ENCODE data around the gene PTPRD. TPM values are rescaled to one million over a fixed set of nuclear protein-coding genes. Genes with fewer than 3 reads are reported as not detected.

PTPRD gene
- polyA plus RNA-seq, 4 donors = 2.1 to 5.6 (median 3.9) TPM

DNA sequence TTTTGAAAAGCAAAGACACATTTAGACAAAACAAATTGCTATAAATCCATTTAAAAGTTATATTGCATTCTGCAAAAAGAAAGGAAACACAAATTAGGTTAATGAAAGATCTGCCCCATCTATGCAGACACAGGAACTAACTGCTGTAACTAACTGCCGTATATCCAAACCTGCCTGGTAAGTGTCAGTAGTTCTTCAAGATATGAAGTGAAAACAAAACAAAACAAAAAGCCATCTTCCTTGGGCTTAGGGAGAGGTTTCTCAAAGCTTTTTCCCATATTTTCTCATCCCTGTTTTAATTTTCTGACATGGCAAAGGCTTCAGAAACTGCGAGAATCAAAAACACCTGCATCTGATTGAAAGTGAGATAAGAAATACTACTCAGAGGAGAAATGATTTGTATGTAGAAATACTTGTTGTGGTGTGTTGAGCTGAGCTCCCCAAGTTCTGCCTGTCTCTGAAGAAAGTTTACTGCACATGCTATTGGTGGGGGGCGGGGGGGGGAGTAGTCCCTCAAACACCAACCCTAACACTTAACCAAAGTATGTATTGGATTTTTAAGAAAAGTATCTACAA is 750.5 kb downstream of the PTPRD start:
- FAIRE-seq = no peak

DNA sequence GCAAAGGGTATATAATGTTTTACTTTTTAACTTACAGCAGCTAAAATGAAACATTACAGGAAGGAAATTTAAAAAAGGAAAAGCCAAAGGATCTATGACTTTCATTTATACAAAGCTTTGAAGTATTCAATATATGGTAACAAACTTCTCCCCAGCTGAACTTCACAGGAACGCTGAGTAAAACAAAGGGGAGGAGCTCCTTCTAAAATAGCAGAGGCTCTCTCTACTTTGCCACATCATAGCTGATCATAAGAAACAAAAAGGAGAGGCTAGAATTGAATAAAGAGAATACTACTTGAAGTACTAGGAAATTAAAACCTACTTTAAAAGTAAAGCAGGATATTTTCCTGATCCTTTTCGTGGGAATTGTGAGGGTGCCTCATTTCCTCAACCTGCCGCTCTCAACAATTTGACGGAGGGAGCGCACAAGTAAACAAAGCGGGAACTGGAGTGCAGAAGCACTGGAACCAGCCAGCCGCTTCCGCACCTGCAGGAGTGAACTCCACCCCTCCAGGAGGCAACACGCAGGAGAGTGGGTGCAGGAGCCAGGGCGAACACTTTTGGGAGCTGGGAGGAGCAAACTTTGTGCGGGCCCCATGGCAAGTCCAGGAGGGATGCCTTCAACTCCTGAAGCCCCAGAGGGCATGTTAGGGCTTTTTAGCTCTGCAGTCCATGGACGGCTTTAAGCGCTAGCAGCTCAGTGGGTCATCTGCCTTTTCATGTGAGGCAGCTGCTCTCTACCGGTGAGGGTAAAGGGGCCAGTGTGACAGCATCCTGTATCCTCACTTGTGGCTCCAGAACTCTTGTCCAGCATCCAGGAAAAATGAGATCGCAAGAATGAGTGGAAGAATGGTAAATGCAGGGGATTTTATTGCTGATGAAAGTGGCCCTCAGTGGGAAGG is 757.4 kb downstream of the PTPRD start:
- peaks cover 0 to 2% (median 0%) of the 10 kb centered on the region in 3 donors for H3K27me3 ChIP-seq (ENCODE audit: control insufficient read depth in 3 of 3, insufficient read depth in 3 of 3, low read length in 3 of 3)

More for the DNA sequence above, 750.5 kb downstream of the PTPRD start:
- no peaks in the 10 kb centered on the region for H3K9me3 ChIP-seq (ENCODE audit: control insufficient read depth in 2 of 2, insufficient read depth in 1 of 2, low read depth in 1 of 2, low read length in 1 of 2)
- H3K36me3 ChIP-seq (ENCODE audit: control insufficient read depth in 3 of 3, insufficient read depth in 2 of 3, low read depth in 1 of 3, low read length in 3 of 3) = no peaks in the 10 kb centered on the region
- H3K27ac ChIP-seq (ENCODE audit: low read depth in 1 of 3, low read length in 2 of 3) = no peak overlapping the region
- H3K4me3 ChIP-seq (ENCODE audit: low read depth in 1 of 3, low read length in 3 of 3) = no peak overlapping the region
- no peaks in the 10 kb centered on the region for H3K27me3 ChIP-seq (ENCODE audit: control insufficient read depth in 3 of 3, insufficient read depth in 3 of 3, low read length in 3 of 3)
- no peak for DNase-seq
- no peaks in the 10 kb centered on the region for H3K4me1 ChIP-seq (ENCODE audit: control insufficient read depth in 3 of 3, insufficient read depth in 2 of 3, low read depth in 1 of 3, low read length in 2 of 3)
- 13 to 32% (median 19%) methylated on average over 3 of the region's 3 CpGs for WGBS, 3 donors

DNA sequence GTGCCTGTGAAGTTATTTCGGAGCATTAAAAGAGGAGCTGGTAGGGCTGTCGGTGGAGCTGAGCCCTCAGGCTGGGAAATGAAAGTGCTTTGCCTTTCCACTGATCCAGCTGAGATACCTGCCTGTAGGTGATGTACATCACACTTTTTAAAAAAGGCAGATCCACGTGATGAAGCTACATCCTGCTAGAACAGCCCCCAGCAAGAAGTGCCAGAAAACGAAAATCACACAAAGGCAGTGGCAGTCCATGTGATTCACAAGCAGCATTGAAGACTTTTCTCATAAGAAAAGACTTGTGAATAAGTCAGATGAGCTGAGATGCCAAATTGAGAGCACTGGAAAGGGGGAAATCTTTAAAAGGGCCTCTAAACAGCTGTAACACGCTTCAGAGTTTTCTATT is 765.1 kb downstream of the PTPRD start:
- WGBS, 3 donors = 62 to 82% (median 65%) methylated on average over 5 of the region's 5 CpGs
- no peaks in the 10 kb centered on the region for H3K9me3 ChIP-seq (ENCODE audit: control insufficient read depth in 2 of 2, insufficient read depth in 1 of 2, low read depth in 1 of 2, low read length in 1 of 2)
- H3K36me3 ChIP-seq (ENCODE audit: control insufficient read depth in 3 of 3, insufficient read depth in 2 of 3, low read depth in 1 of 3, low read length in 3 of 3) = no peaks in the 10 kb centered on the region
- no peak overlapping the region for H3K27ac ChIP-seq (ENCODE audit: low read depth in 1 of 3, low read length in 2 of 3)
- no peaks in the 10 kb centered on the region for H3K27me3 ChIP-seq (ENCODE audit: control insufficient read depth in 3 of 3, insufficient read depth in 3 of 3, low read length in 3 of 3)
- FAIRE-seq = no peak
- H3K4me3 ChIP-seq (ENCODE audit: low read depth in 1 of 3, low read length in 3 of 3) = no peak overlapping the region
- no peak for DNase-seq
- no peaks in the 10 kb centered on the region for H3K4me1 ChIP-seq (ENCODE audit: control insufficient read depth in 3 of 3, insufficient read depth in 2 of 3, low read depth in 1 of 3, low read length in 2 of 3)

More for the DNA sequence above, 757.4 kb downstream of the PTPRD start:
- DNase-seq = no peak
- Histone ChIP-seq H3K4me1 (ENCODE audit: control insufficient read depth in 3 of 3, insufficient read depth in 2 of 3, low read depth in 1 of 3, low read length in 2 of 3) (no peaks in the 10 kb centered on the region), H3K27ac (ENCODE audit: low read depth in 1 of 3, low read length in 2 of 3) (no peak overlapping the region), H3K4me3 (ENCODE audit: low read depth in 1 of 3, low read length in 3 of 3) (no peak overlapping the region), H3K9me3 (ENCODE audit: control insufficient read depth in 2 of 2, insufficient read depth in 1 of 2, low read depth in 1 of 2, low read length in 1 of 2) (no peaks in the 10 kb centered on the region), H3K36me3 (ENCODE audit: control insufficient read depth in 3 of 3, insufficient read depth in 2 of 3, low read depth in 1 of 3, low read length in 3 of 3) (no peaks in the 10 kb centered on the region)
- 50 to 66% (median 64%) methylated on average over 15 of the region's 15 CpGs for WGBS, 3 donors
- no peak for FAIRE-seq

DNA sequence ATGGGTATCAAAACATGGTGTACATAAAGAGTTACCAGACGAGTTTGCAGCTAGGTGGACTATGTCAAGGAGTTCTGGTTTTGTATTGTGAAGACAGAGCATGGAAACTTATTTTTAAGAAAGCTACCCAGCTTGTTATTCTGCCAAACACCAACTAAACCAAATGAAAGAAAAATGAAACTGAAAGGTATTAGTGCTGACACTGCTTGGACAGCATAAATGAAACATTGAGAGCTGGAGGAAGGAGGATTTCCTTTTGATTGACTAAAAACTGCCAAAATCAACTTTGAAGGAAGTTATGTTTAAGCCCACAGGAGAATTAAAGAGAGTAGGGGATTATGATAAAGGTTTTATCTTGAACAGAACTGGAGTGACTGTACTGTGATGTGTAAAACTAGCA is 766.2 kb downstream of the PTPRD start:
- no peak for DNase-seq
- no peak overlapping the region for H3K4me3 ChIP-seq (ENCODE audit: low read depth in 1 of 3, low read length in 3 of 3)
- no peaks in the 10 kb centered on the region for H3K27me3 ChIP-seq (ENCODE audit: control insufficient read depth in 3 of 3, insufficient read depth in 3 of 3, low read length in 3 of 3)
- no peaks in the 10 kb centered on the region for H3K4me1 ChIP-seq (ENCODE audit: control insufficient read depth in 3 of 3, insufficient read depth in 2 of 3, low read depth in 1 of 3, low read length in 2 of 3)
- no peak for FAIRE-seq
- H3K9me3 ChIP-seq (ENCODE audit: control insufficient read depth in 2 of 2, insufficient read depth in 1 of 2, low read depth in 1 of 2, low read length in 1 of 2) = no peaks in the 10 kb centered on the region
- H3K36me3 ChIP-seq (ENCODE audit: control insufficient read depth in 3 of 3, insufficient read depth in 2 of 3, low read depth in 1 of 3, low read length in 3 of 3) = no peaks in the 10 kb centered on the region
- H3K27ac ChIP-seq (ENCODE audit: low read depth in 1 of 3, low read length in 2 of 3) = no peak overlapping the region
- 13 to 26% (median 17%) methylated on average over 1 of the region's 1 CpG for WGBS, 3 donors

DNA sequence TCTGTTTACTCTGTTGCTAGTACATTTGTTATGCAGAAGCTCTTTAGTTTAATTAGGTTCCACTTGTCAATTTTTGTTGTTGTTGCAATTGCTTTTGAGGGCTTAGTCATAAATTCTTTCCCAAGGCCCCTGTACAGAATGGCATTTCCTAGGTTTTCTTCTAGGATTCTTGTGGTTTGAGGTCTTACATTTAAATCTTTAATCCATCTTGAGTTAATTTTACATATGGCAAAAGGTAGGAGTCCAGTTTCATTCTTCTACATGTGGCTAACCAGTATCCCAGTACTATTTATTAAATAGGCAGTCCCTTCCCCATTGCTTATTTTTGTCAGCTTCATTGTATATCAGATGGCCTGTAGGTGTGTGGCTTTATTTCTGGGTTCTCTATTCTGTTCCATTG is 792.4 kb downstream of the PTPRD start:
- Histone ChIP-seq H3K36me3 (ENCODE audit: control insufficient read depth in 3 of 3, insufficient read depth in 2 of 3, low read depth in 1 of 3, low read length in 3 of 3) (no peaks in the 10 kb centered on the region), H3K9me3 (ENCODE audit: control insufficient read depth in 2 of 2, insufficient read depth in 1 of 2, low read depth in 1 of 2, low read length in 1 of 2) (no peaks in the 10 kb centered on the region), H3K27ac (ENCODE audit: low read depth in 1 of 3, low read length in 2 of 3) (no peak overlapping the region), H3K4me1 (ENCODE audit: control insufficient read depth in 3 of 3, insufficient read depth in 2 of 3, low read depth in 1 of 3, low read length in 2 of 3) (no peaks in the 10 kb centered on the region), H3K4me3 (ENCODE audit: low read depth in 1 of 3, low read length in 3 of 3) (no peak overlapping the region), H3K27me3 (ENCODE audit: control insufficient read depth in 3 of 3, insufficient read depth in 3 of 3, low read length in 3 of 3) (no peaks in the 10 kb centered on the region)
- DNase-seq (no peak), FAIRE-seq (no peak)

DNA sequence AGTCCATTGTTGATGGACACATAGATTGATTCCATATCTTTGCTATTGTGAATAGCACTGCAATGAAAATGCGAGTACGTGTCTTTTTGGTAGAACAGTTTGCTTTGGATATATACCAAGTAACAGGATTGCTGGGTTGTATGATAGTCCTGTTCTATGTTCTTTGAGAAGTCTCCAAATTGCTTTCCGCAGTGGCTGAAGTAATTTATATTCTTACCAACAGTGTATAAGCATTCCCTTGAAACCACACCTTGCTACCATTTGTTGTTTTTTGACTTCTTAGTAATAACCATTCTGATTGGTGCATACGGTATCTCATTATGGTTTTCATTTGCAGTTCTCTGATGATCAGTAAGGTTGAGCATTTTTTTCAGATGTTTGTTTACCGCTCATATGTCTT is 792.9 kb downstream of the PTPRD start:
- Histone ChIP-seq H3K27me3 (ENCODE audit: control insufficient read depth in 3 of 3, insufficient read depth in 3 of 3, low read length in 3 of 3) (no peaks in the 10 kb centered on the region), H3K27ac (ENCODE audit: low read depth in 1 of 3, low read length in 2 of 3) (no peak overlapping the region), H3K4me3 (ENCODE audit: low read depth in 1 of 3, low read length in 3 of 3) (no peak overlapping the region), H3K9me3 (ENCODE audit: control insufficient read depth in 2 of 2, insufficient read depth in 1 of 2, low read depth in 1 of 2, low read length in 1 of 2) (no peaks in the 10 kb centered on the region), H3K36me3 (ENCODE audit: control insufficient read depth in 3 of 3, insufficient read depth in 2 of 3, low read depth in 1 of 3, low read length in 3 of 3) (no peaks in the 10 kb centered on the region), H3K4me1 (ENCODE audit: control insufficient read depth in 3 of 3, insufficient read depth in 2 of 3, low read depth in 1 of 3, low read length in 2 of 3) (no peaks in the 10 kb centered on the region)
- WGBS, 3 donors = 94 to 96% (median 95%) methylated on average over 5 of the region's 5 CpGs
- FAIRE-seq (no peak), DNase-seq (no peak)

DNA sequence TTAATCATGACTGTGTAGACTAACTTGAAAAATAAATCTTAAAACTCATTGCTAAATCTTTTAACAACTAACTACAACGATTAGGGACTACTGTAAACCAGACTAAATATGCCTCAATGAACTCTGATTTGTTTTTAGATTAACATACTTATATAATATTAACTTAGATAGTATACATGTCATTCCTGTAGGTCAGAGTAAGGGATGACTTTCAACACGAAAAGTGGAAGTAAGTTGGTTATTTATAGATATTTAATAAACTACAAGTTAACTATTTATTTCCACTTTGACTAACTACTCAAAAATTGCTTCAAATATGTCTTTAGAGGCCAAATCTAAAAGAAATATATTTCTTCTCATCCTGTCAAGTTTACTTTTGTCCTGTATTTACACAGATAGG is 795.6 kb downstream of the PTPRD start:
- no peaks in the 10 kb centered on the region for H3K27me3 ChIP-seq (ENCODE audit: control insufficient read depth in 3 of 3, insufficient read depth in 3 of 3, low read length in 3 of 3)
- H3K4me1 ChIP-seq (ENCODE audit: control insufficient read depth in 3 of 3, insufficient read depth in 2 of 3, low read depth in 1 of 3, low read length in 2 of 3) = no peaks in the 10 kb centered on the region
- 17 to 31% (median 31%) methylated on average over 2 of the region's 2 CpGs for WGBS, 3 donors
- FAIRE-seq (no peak), DNase-seq (no peak)
- no peaks in the 10 kb centered on the region for H3K9me3 ChIP-seq (ENCODE audit: control insufficient read depth in 2 of 2, insufficient read depth in 1 of 2, low read depth in 1 of 2, low read length in 1 of 2)
- no peak overlapping the region for H3K4me3 ChIP-seq (ENCODE audit: low read depth in 1 of 3, low read length in 3 of 3)
- no peaks in the 10 kb centered on the region for H3K36me3 ChIP-seq (ENCODE audit: control insufficient read depth in 3 of 3, insufficient read depth in 2 of 3, low read depth in 1 of 3, low read length in 3 of 3)
- no peak overlapping the region for H3K27ac ChIP-seq (ENCODE audit: low read depth in 1 of 3, low read length in 2 of 3)

DNA sequence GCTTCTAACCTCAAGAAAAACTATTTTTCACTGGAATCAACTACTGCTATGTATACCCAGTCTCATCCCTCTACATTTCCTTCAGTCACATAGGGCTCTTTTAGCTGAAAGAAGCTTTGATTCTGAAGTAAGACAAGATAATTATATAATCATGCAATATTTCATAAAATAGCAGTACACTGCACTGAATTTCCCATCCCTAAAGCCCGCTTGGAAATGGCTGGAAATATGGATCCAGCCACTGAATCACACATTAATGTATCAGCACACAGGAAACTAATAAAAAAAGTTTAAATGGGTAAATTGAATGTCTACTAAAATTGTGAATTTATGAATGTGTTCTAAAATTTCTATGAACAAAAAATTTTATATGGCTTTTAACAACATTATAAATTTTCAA is 808.7 kb downstream of the PTPRD start:
- WGBS, 3 donors = 82 to 88% (median 86%) methylated on average over 1 of the region's 1 CpG
- H3K27ac ChIP-seq (ENCODE audit: low read depth in 1 of 3, low read length in 2 of 3) = no peak overlapping the region
- FAIRE-seq = no peak
- no peaks in the 10 kb centered on the region for H3K4me1 ChIP-seq (ENCODE audit: control insufficient read depth in 3 of 3, insufficient read depth in 2 of 3, low read depth in 1 of 3, low read length in 2 of 3)
- no peaks in the 10 kb centered on the region for H3K9me3 ChIP-seq (ENCODE audit: control insufficient read depth in 2 of 2, insufficient read depth in 1 of 2, low read depth in 1 of 2, low read length in 1 of 2)
- no peaks in the 10 kb centered on the region for H3K27me3 ChIP-seq (ENCODE audit: control insufficient read depth in 3 of 3, insufficient read depth in 3 of 3, low read length in 3 of 3)
- H3K36me3 ChIP-seq (ENCODE audit: control insufficient read depth in 3 of 3, insufficient read depth in 2 of 3, low read depth in 1 of 3, low read length in 3 of 3) = no peaks in the 10 kb centered on the region
- H3K4me3 ChIP-seq (ENCODE audit: low read depth in 1 of 3, low read length in 3 of 3) = no peak overlapping the region
- DNase-seq = no peak
